KMS-11 (cell line): ENCODE results near the gene PPM1D.

Source experiments
- H2AFZ ChIP-seq: fragments of 200-600 bp; sonication (generic); 2 replicates; pipeline ENCODE4 v1.6.1; 2016; ENCODE audit warnings: antibody characterized with exemption, mixed run types, low read depth
- H3K27ac ChIP-seq: fragments of 200-600 bp; sonication (generic); 2 replicates; pipeline ENCODE4 v1.6.1; 2016; ENCODE audit warnings: mild to moderate bottlenecking, mixed run types
- H3K27me3 ChIP-seq: fragments of 200-600 bp; sonication (generic); 2 replicates; pipeline ENCODE4 v1.6.1; 2017; ENCODE audit warnings: mild to moderate bottlenecking, low read depth, mixed run types, moderate library complexity; ENCODE audit not compliant: insufficient read depth
- H3K36me3 ChIP-seq: fragments of 200-600 bp; sonication (generic); 2 replicates; pipeline ENCODE4 v1.6.1; 2017; ENCODE audit warnings: mild to moderate bottlenecking, mixed run types; ENCODE audit not compliant: insufficient read depth
- H3K4me1 ChIP-seq: fragments of 200-600 bp; sonication (generic); 2 replicates; pipeline ENCODE4 v1.6.1; 2016; ENCODE audit warnings: mild to moderate bottlenecking, low read depth, mixed run types; ENCODE audit not compliant: poor library complexity, severe bottlenecking
- H3K4me2 ChIP-seq: fragments of 200-600 bp; sonication (generic); 2 replicates; pipeline ENCODE4 v1.7.0; 2016; ENCODE audit warnings: mild to moderate bottlenecking, mixed run types
- H3K4me3 ChIP-seq: fragments of 200-600 bp; sonication (generic); IDR thresholded peaks from 2 replicates; pipeline ENCODE4 v1.6.1; 2017; ENCODE audit warnings: low read depth, low read length, mixed read lengths; ENCODE audit not compliant: insufficient read depth
- H3K79me2 ChIP-seq: fragments of 200-600 bp; sonication (generic); 2 replicates; pipeline ENCODE4 v1.6.1; 2016; ENCODE audit warnings: low read depth, mixed run types; ENCODE audit not compliant: insufficient read depth
- H3K9ac ChIP-seq: fragments of 200-600 bp; sonication (generic); 2 replicates; pipeline ENCODE4 v1.6.1; 2016; ENCODE audit warnings: mild to moderate bottlenecking, mixed run types
- H4K20me1 ChIP-seq: fragments of 200-600 bp; sonication (generic); 2 replicates; pipeline ENCODE4 v1.6.1; 2016; ENCODE audit warnings: mild to moderate bottlenecking, mixed run types; ENCODE audit not compliant: insufficient read depth
- TF ChIP-seq, protein P1 (sequence below): fragments of 200-600 bp; sonication (generic); conservative IDR thresholded peaks from 2 replicates; pipeline ENCODE4 v1.6.1; 2017; ENCODE audit warnings: low read depth, mild to moderate bottlenecking, antibody characterized with exemption, low read length, moderate library complexity, mixed read lengths

Gene PPM1D

DNA sequence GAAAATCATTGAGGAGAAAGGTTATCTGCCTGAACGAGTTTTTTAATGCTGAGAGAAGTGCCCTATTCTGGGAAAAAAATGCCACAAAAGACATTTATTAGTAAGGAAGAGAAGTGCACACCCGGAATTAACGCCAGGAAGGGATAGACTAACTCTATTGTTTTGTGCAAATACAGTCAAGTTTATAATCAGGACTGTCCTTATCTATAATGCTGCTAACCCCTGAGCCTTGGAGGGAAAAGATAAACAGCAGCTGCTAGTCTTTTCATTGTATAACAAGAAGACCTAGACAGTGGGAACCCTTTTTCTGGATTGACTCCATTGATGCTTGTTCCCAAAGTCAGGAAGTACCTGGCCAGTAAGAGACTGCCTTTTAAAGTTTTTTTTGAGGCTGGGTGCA is 104.2 kb downstream of the PPM1D start:
- no peak overlapping the region for H3K9ac ChIP-seq

DNA sequence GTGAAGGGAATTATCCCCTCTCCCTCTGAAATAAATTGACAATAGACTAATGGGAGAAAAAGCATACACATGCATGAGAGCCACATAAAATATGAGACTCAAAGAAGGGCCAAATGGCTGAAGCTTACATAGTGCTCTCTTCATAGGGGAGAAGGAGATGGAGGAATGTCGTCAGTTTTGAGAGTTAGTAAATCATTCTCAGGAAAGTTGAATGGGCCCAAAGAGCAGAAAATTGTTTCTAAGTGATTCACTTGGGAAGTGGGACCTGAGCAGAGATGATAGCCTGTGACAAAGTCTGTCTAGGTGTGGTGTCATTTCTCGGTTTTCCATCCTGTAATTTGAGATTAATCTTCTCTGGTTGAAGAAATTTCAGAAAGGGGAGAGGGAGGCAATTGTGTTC is 112.7 kb downstream of the PPM1D start:
- Histone ChIP-seq H3K9ac (no peak overlapping the region), H4K20me1 (no peaks in the 10 kb centered on the region), H3K36me3 (no peaks in the 10 kb centered on the region), H3K79me2 (no peaks in the 10 kb centered on the region), H3K27ac (no peak overlapping the region), H3K4me1 (no peaks in the 10 kb centered on the region), H3K4me3 (no peak overlapping the region), H3K4me2 (no peak overlapping the region), H3K27me3 (no peaks in the 10 kb centered on the region), H2AFZ (no peak overlapping the region)
- TF ChIP-seq, protein P1, sequence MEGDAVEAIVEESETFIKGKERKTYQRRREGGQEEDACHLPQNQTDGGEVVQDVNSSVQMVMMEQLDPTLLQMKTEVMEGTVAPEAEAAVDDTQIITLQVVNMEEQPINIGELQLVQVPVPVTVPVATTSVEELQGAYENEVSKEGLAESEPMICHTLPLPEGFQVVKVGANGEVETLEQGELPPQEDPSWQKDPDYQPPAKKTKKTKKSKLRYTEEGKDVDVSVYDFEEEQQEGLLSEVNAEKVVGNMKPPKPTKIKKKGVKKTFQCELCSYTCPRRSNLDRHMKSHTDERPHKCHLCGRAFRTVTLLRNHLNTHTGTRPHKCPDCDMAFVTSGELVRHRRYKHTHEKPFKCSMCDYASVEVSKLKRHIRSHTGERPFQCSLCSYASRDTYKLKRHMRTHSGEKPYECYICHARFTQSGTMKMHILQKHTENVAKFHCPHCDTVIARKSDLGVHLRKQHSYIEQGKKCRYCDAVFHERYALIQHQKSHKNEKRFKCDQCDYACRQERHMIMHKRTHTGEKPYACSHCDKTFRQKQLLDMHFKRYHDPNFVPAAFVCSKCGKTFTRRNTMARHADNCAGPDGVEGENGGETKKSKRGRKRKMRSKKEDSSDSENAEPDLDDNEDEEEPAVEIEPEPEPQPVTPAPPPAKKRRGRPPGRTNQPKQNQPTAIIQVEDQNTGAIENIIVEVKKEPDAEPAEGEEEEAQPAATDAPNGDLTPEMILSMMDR: no peak

More for the DNA sequence above, 104.2 kb downstream of the PPM1D start:
- Histone ChIP-seq H3K4me1 (no peaks in the 10 kb centered on the region), H4K20me1 (no peaks in the 10 kb centered on the region), H3K4me2 (no peak overlapping the region), H2AFZ (no peak overlapping the region), H3K4me3 (no peak overlapping the region), H3K36me3 (no peaks in the 10 kb centered on the region), H3K79me2 (no peaks in the 10 kb centered on the region), H3K27ac (no peak overlapping the region), H3K27me3 (no peaks in the 10 kb centered on the region)
- TF ChIP-seq, protein P1: no peak

DNA sequence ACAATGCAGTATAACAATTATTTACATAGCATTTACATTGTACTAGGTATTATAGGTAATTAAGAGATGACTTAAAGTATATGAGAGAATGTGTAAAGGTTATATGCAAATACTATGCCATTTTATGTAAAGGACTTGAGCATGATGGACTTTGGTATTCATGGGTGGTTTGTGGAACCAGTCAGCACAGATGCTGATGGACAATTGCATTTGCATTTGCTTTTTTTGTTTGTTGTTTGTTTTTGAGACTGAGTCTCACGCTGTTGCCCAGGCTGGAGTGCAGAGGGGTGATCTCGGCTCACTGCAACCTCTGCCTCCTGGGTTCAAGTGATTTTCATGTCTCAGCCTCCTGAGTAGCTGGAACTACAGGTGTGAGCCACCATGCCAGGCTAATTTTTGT is 113.6 kb downstream of the PPM1D start:
- Histone ChIP-seq H3K27ac (no peak overlapping the region), H3K9ac (no peak overlapping the region), H3K36me3 (no peaks in the 10 kb centered on the region), H2AFZ (no peak overlapping the region), H3K27me3 (no peaks in the 10 kb centered on the region), H3K4me1 (no peaks in the 10 kb centered on the region), H3K79me2 (no peaks in the 10 kb centered on the region), H3K4me2 (no peak overlapping the region), H3K4me3 (no peak overlapping the region), H4K20me1 (no peaks in the 10 kb centered on the region)
- TF ChIP-seq, protein P1: no peak
